ENCODE data around the gene VEGFB. TPM values are rescaled to one million over a fixed set of nuclear protein-coding genes. Genes with fewer than 3 reads are reported as not detected.

The VEGFB gene, protein sequence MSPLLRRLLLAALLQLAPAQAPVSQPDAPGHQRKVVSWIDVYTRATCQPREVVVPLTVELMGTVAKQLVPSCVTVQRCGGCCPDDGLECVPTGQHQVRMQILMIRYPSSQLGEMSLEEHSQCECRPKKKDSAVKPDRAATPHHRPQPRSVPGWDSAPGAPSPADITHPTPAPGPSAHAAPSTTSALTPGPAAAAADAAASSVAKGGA
- 13.1 and 24.4 TPM in 2 replicates for total RNA-seq

GRCh38 chr11:64233913-64234586 lies at the start of gene VEGFB:
Gene VEGFB (plus strand): TSS chr11:64234584. CDS start chr11:64234834, 250 bp downstream.

GRCh38 chr11:64185693-64186491 lies 48.5 kb upstream of the VEGFB start, which contains the start of gene STIP1:
Gene STIP1 (plus strand): TSS chr11:64186171. CDS start chr11:64186262, 91 bp downstream.

DNA sequence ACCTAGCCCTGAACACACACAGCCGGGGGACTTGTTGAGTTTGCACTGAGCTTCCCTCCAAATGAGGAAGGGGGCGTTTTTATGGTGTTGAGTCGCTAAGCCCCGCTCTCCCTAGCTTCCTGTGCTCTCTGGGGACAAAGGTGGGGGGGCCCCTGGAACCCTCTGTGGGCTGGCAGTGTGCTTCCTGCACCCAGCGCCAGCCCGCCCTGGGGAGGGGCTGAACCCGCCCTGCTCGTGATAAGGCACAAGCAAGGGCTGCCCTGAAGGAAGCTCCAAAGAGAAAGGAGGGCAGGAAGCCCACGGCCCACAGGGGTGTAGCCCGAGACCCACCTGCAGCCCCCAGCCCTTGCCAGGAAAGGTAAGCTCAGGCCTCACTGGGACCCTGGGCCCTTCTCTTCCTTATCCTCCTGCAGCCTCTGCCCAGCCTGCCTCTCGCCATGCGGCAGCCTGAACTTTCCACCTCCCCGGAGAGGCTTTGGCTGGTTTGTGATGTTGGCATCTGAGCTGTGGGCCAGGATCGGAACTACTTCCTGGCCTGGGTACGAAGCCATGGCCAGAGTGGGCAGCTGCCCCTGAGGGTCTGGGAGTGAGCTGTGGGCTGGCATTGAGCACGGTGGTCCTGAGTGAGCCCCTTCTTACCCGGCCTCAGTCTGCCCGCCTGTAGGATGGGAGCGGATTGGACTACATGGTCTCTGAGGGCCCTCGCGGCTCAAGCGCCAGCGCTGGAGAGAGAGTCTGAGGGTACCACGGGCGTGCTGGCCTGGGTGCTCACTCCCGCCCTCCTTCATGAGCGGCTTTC lies 27.7 kb upstream of the VEGFB start, which contains the start of gene FERMT3:
Gene FERMT3, plus strand, starts transcription at position 265 of the 799 bp plus-strand sequence. CDS start 644 bp downstream, outside the sequence.

GRCh38 chr11:64225608-64226506 lies 8.5 kb upstream of the VEGFB start, which contains the start of the genes NUDT22 and TRPT1:
Gene NUDT22 (plus strand): TSS chr11:64226274. CDS start chr11:64226653, 379 bp downstream.
Gene TRPT1 (minus strand): TSS chr11:64226186. CDS start chr11:64225860, 326 bp downstream.

GRCh38 chr11:64230171-64230984 lies 4.0 kb upstream of the VEGFB start, which contains the start of gene DNAJC4:
Gene DNAJC4 (plus strand): TSS chr11:64230548. CDS start chr11:64230855, 307 bp downstream.

GRCh38 chr11:64240435-64241240 lies 6.3 kb downstream of the VEGFB start, which contains the start of gene FKBP2:
Gene FKBP2 (plus strand): TSS chr11:64241095. CDS start chr11:64242388, 1,293 bp downstream.

GRCh38 chr11:64246871-64247728 lies 12.7 kb downstream of the VEGFB start, which contains the start of gene PPP1R14B:
Gene PPP1R14B (minus strand): TSS chr11:64246943. CDS start chr11:64246673, 270 bp downstream.

GRCh38 chr11:64251016-64251752 lies 16.8 kb downstream of the VEGFB start, which contains the start of gene PLCB3:
Gene PLCB3 (plus strand): TSS chr11:64251530. CDS start chr11:64251650, 120 bp downstream.

GRCh38 chr11:64284048-64284961 lies 49.9 kb downstream of the VEGFB start, which contains the start of gene BAD:
Gene BAD (minus strand): TSS chr11:64284665. CDS start chr11:64284368, 297 bp downstream.

GRCh38 chr11:64284962-64285884 lies 50.8 kb downstream of the VEGFB start, which contains the start of gene GPR137:
Gene GPR137 (plus strand): TSS chr11:64285848. CDS start chr11:64286525, 677 bp downstream.

Data from smooth muscle cell of bladder (primary cell).